ENCODE measurements around the gene NSUN2. TPM values are rescaled to one million over a fixed set of nuclear protein-coding genes. Genes with fewer than 3 reads are reported as not detected.
"Not testable (repeated sequence)": the region's sequence is repeated elsewhere in the genome, so short reads cannot be mapped to it uniquely, and the experiment has no call there.

Gene NSUN2
- polyA plus RNA-seq, 2 of the 4 experiments (the other 2 are of a cell fraction): 95.7 to 101 TPM

GRCh38 chr5:6673963-6674362, 41.1 kb upstream of the NSUN2 start:
- DNase-seq (ENCODE audit: low read depth in 1 of 2, low spot score in 1 of 2) (no peak), ATAC-seq (no peak), FAIRE-seq (no peak)
- H3K4me1 ChIP-seq: no peaks in the 10 kb centered on the region
- no peak overlapping the region for H3K4me2 ChIP-seq
- 90% methylated on average over 1 of the region's 1 CpG for WGBS (ENCODE audit: missing lambda C conversion rate)
- peaks cover 7% of the 10 kb centered on the region; the same call in 1 of the 3 replicates for H3K9me3 ChIP-seq
- no peak overlapping the region for H3K4me3 ChIP-seq
- POLR2A ChIA-PET: no interaction called here
- CTCF ChIA-PET: no interaction called here
- no peak overlapping the region for H3K27ac ChIP-seq
- TF ChIP-seq ATOH8 (CRISPR knock-in tag; IDR thresholded peaks at IDR 0.05; ENCODE audit: low read depth) (no peak), USF2 (IDR thresholded peaks at IDR 0.05) (no peak), ZSCAN20 (CRISPR knock-in tag; IDR thresholded peaks at IDR 0.05) (no peak), PHF8 (IDR thresholded peaks at IDR 0.05; ENCODE audit: borderline replicate concordance, low read depth) (no peak), HOXB13 (CRISPR knock-in tag; IDR thresholded peaks at IDR 0.05; ENCODE audit: low read depth) (no peak), GATA3 (IDR thresholded peaks at IDR 0.05; ENCODE audit: borderline replicate concordance) (no peak), NPAS2 (CRISPR knock-in tag; IDR thresholded peaks at IDR 0.05; ENCODE audit: borderline replicate concordance) (no peak), NR3C1 (IDR thresholded peaks at IDR 0.05) (no peak), KDM1A (IDR thresholded peaks at IDR 0.05; ENCODE audit: low read depth) (no peak), MAX (IDR thresholded peaks at IDR 0.05) (no peak), CHD4 (IDR thresholded peaks at IDR 0.05; ENCODE audit: borderline replicate concordance) (no peak), ELK1 (IDR thresholded peaks at IDR 0.05; ENCODE audit: low read depth, low read length) (no peak), FOSB (CRISPR knock-in tag; IDR thresholded peaks at IDR 0.05) (no peak)

GRCh38 chr5:6673031-6673430, 40.2 kb upstream of the NSUN2 start:
- H3K4me1 ChIP-seq: no peaks in the 10 kb centered on the region
- 85% methylated on average over 5 of the region's 5 CpGs for WGBS (ENCODE audit: missing lambda C conversion rate)
- ChIA-PET CTCF (no interaction called here), POLR2A (no interaction called here)
- no peak for DNase-seq (ENCODE audit: low read depth in 1 of 2, low spot score in 1 of 2)
- no peak overlapping the region for H3K27ac ChIP-seq
- peaks cover 7% of the 10 kb centered on the region; the same call in 1 of the 3 replicates for H3K9me3 ChIP-seq
- FAIRE-seq: no peak
- H3K4me3 ChIP-seq: no peak overlapping the region
- no peak overlapping the region for H3K4me2 ChIP-seq
- ATAC-seq: no peak
- no peak for TF ChIP-seq TFCP2L1 (CRISPR knock-in tag; IDR thresholded peaks at IDR 0.05)
- TF ChIP-seq FOSL2 (IDR thresholded peaks at IDR 0.05): no peak
- TF ChIP-seq FOSL2 (CRISPR knock-in tag; IDR thresholded peaks at IDR 0.05): no peak
- TF ChIP-seq REST (IDR thresholded peaks at IDR 0.05): no peak

- 83% methylated on average over 9 of the region's 9 CpGs for WGBS (ENCODE audit: missing lambda C conversion rate)
- FAIRE-seq; CTCF ChIA-PET; H3K9me3 ChIP-seq; POLR2A ChIA-PET; H3K4me2 ChIP-seq; DNase-seq (ENCODE audit: low read depth in 1 of 2, low spot score in 1 of 2); H3K4me1 ChIP-seq; H3K4me3 ChIP-seq; ATAC-seq; H3K27ac ChIP-seq: not testable (repeated sequence)
These were observed 35.9 kb upstream of the NSUN2 start for GRCh38 chr5:6668717-6669116.
